ENCODE data around the gene MAP3K10.

GRCh38 chr19:40210889-40211288, 19.7 kb downstream of the MAP3K10 start:
- TF ChIP-seq CTCF (CRISPR knock-in tag; IDR thresholded peaks at IDR 0.05) (no peak), ZNF251 (CRISPR knock-in tag; IDR thresholded peaks at IDR 0.05) (no peak), ZNF24 (IDR thresholded peaks at IDR 0.05) (no peak), TAF1 (CRISPR knock-in tag; IDR thresholded peaks at IDR 0.05) (no peak), CEBPZ (IDR thresholded peaks at IDR 0.05; ENCODE audit: low read length) (no peak), SP140L (CRISPR knock-in tag; IDR thresholded peaks at IDR 0.05; ENCODE audit: borderline replicate concordance) (no peak), CBFB (CRISPR knock-in tag; IDR thresholded peaks at IDR 0.05) (no peak), RAD21 (CRISPR knock-in tag; IDR thresholded peaks at IDR 0.05) (no peak), ZNF780A (CRISPR knock-in tag; IDR thresholded peaks at IDR 0.05) (no peak), PRDM10 (CRISPR knock-in tag; IDR thresholded peaks at IDR 0.05; ENCODE audit: low read depth) (no peak), ZFP1 (CRISPR knock-in tag; IDR thresholded peaks at IDR 0.05) (no peak), SP1 (IDR thresholded peaks at IDR 0.05) (no peak), SP1 (CRISPR knock-in tag; IDR thresholded peaks at IDR 0.05) (no peak)

Data from HepG2 (cell line).